Fibroblast of peridontal ligament (primary cell): ENCODE results near the gene TPCN2.

ENCODE experiments used
- DNase-seq: peaks from one replicate; pipeline ENCODE4 v3.0.0-alpha.2; 2010; ENCODE audit errors: extremely low read depth

The TPCN2 gene

GRCh38 chr11:69165775-69166174, 117.0 kb downstream of the TPCN2 start:
- no peak for DNase-seq

- peak; percentile 81 for DNase-seq
These were observed 117.7 kb downstream of the TPCN2 start for GRCh38 chr11:69166218-69167115.

GRCh38 chr11:69167130-69167915, 118.6 kb downstream of the TPCN2 start:
- DNase-seq, result no peak

GRCh38 chr11:69167916-69168691, 119.4 kb downstream of the TPCN2 start:
- peak; percentile 37 for DNase-seq

- DNase-seq, result no peak
These were observed 120.7 kb downstream of the TPCN2 start for GRCh38 chr11:69169479-69169878.

- DNase-seq, result no peak
These were observed 122.0 kb downstream of the TPCN2 start for GRCh38 chr11:69170704-69171103.

- DNase-seq, result no peak
These were observed 122.9 kb downstream of the TPCN2 start for GRCh38 chr11:69171476-69172240.

- no peak for DNase-seq
These were observed 123.9 kb downstream of the TPCN2 start for GRCh38 chr11:69172674-69173073.

GRCh38 chr11:69173331-69173730, 124.6 kb downstream of the TPCN2 start:
- no peak for DNase-seq

GRCh38 chr11:69173925-69174581, 125.3 kb downstream of the TPCN2 start:
- no peak for DNase-seq

GRCh38 chr11:69174841-69175240, 126.1 kb downstream of the TPCN2 start:
- no peak for DNase-seq

- DNase-seq, result no peak
These were observed 130.2 kb downstream of the TPCN2 start for GRCh38 chr11:69178819-69179482.

GRCh38 chr11:69180226-69180625, 131.5 kb downstream of the TPCN2 start:
- DNase-seq, result no peak

- no peak for DNase-seq
These were observed 132.0 kb downstream of the TPCN2 start for GRCh38 chr11:69180726-69181125.

GRCh38 chr11:69183613-69184012, 134.9 kb downstream of the TPCN2 start:
- no peak for DNase-seq
